GM19043 (cell line): ENCODE measurements around the gene IL19.
"Not testable (repeated sequence)": the region's sequence is repeated elsewhere in the genome, so short reads cannot be mapped to it uniquely, and the experiment has no call there.

ENCODE experiments used
- ATAC-seq: cut with Tn5 transposase; IDR thresholded peaks from one replicate; pipeline ENCODE4 v1.9.1; 2021; ENCODE audit warnings: low read depth; ENCODE audit not compliant: unreplicated experiment

IL19 gene

GRCh38 chr1:206853696-206854095 is 83.1 kb downstream of the IL19 start:
- ATAC-seq, result not testable (repeated sequence)

- ATAC-seq, result no peak
These were observed 84.0 kb downstream of the IL19 start for GRCh38 chr1:206854401-206855129.

GRCh38 chr1:206855859-206856258 is 85.3 kb downstream of the IL19 start:
- ATAC-seq, result no peak

- ATAC-seq, result no peak
These were observed 86.3 kb downstream of the IL19 start for GRCh38 chr1:206856674-206857464.

- ATAC-seq, result no peak
These were observed 88.5 kb downstream of the IL19 start for GRCh38 chr1:206859082-206859521.

- no peak for ATAC-seq
These were observed 89.6 kb downstream of the IL19 start for GRCh38 chr1:206860165-206860564.

GRCh38 chr1:206863266-206863665 is 92.7 kb downstream of the IL19 start:
- ATAC-seq, result no peak

GRCh38 chr1:206864939-206865671 is 94.5 kb downstream of the IL19 start, which contains the start of gene IL20:
IL20 (plus strand) TSS chr1:206865623; CDS start chr1:206865853, 230 bp downstream.
- no peak for ATAC-seq

GRCh38 chr1:206866062-206866461 is 95.5 kb downstream of the IL19 start:
- no peak for ATAC-seq

GRCh38 chr1:206867239-206867638 is 96.7 kb downstream of the IL19 start:
- no peak for ATAC-seq

GRCh38 chr1:206867716-206868115 is 97.1 kb downstream of the IL19 start:
- ATAC-seq, result no peak

GRCh38 chr1:206868264-206868663 is 97.7 kb downstream of the IL19 start:
- no peak for ATAC-seq

GRCh38 chr1:206872139-206872538 is 101.6 kb downstream of the IL19 start:
- ATAC-seq, result no peak

GRCh38 chr1:206873603-206874188 is 103.1 kb downstream of the IL19 start:
- no peak for ATAC-seq

GRCh38 chr1:206875752-206876377 is 105.3 kb downstream of the IL19 start:
- no peak for ATAC-seq

- no peak for ATAC-seq
These were observed 107.9 kb downstream of the IL19 start for GRCh38 chr1:206878456-206878855.

GRCh38 chr1:206880314-206880713 is 109.7 kb downstream of the IL19 start:
- no peak for ATAC-seq

GRCh38 chr1:206882555-206882954 is 112.0 kb downstream of the IL19 start:
- ATAC-seq, result no peak

- ATAC-seq, result no peak
These were observed 112.6 kb downstream of the IL19 start for GRCh38 chr1:206883160-206883559.

GRCh38 chr1:206883876-206884275 is 113.3 kb downstream of the IL19 start:
- no peak for ATAC-seq
